Dedifferentiated amniotic fluid mesenchymal stem cell (primary cell): ENCODE data around the gene MSI2.
A peak's percentile ranks its signal among the peaks of the same experiment; 100 is the strongest.

Experiments used
- DNase-seq: peaks from one replicate; pipeline ENCODE4 v3.0.0-alpha.2; 2016; ENCODE audit errors: extremely low spot score

Gene MSI2

DNA sequence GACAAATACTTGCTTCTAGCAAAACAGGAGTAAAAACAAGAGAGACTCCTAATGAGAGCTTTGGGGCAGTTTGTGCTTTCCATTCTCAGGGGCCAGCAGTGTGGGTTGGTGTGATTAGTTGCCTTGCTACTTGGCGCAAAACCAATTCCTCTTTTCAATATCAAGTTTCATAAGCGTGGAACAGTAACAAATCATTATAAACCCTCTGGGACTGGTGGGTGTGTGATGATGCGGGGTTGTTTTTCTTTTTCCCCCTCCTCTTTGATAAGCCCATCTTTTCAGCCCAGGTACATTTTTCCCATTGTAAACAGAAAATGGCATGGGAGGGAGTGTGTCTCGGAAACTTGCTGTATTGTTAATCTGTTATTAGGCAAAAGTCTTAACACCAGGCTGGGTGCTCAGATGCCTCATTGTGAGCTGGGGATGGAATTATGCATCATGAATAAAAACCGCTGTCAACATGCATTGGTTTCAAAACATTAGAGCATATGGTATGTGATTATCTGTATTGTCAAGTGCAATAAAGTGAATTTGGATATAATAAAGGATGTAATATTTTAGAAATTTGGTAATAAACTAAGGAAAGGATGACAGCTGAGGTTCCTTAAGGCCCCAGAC lies 322.4 kb downstream of the MSI2 start:
- no peak for DNase-seq

DNA sequence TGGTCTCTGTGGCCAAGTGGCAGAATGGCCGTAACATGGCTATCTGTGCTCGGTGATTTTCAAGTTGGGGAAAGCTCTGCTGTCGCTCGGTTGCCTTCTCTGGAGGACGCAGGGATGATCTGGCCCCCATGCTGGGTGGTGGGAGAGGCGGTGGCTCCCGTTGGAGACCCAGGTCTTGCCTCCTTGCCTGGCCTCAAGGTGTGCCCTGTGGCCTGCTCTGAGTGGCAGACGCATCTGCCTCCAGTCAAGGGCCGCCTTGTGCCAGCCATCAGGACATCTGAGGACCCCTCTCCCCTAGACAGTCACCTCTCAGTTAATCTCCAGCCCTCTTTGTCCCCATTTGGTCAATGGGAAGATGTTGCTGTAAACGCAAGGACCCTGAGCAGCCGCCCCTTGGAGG lies 322.9 kb downstream of the MSI2 start:
- DNase-seq, result no peak

DNA sequence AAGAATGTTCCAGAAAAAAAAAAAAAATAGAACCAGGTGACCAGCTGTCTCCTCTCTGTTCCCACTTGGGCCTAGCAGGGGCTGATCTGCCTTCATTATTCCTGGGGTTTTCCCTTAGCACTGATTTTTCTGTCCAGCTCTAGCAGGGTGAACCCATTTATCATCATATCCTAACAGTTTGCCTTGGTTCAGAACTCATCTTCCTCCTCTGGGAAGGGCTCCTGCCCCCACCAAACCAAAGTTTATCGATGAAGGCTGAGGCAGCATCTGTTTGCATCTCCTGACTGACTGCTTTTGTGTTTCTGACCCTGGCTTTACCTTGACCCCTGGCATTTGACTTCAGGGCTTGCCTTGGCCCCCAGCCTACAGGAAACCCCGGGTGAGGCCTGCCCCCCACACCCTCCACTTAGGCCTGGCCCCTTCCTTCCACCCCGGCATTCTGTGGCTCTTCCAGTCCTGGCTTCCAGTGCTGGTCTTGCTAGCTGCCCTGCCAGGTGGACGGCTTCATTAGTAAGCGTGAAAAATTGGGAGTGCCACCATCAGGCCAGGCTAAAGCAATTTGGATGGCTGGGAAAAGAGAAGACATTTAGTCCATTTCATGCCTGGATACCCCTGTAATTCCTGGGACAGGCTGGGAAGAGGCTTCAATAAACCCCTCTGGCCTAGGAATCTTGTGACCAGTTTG lies 323.9 kb downstream of the MSI2 start:
- DNase-seq, result no peak

DNA sequence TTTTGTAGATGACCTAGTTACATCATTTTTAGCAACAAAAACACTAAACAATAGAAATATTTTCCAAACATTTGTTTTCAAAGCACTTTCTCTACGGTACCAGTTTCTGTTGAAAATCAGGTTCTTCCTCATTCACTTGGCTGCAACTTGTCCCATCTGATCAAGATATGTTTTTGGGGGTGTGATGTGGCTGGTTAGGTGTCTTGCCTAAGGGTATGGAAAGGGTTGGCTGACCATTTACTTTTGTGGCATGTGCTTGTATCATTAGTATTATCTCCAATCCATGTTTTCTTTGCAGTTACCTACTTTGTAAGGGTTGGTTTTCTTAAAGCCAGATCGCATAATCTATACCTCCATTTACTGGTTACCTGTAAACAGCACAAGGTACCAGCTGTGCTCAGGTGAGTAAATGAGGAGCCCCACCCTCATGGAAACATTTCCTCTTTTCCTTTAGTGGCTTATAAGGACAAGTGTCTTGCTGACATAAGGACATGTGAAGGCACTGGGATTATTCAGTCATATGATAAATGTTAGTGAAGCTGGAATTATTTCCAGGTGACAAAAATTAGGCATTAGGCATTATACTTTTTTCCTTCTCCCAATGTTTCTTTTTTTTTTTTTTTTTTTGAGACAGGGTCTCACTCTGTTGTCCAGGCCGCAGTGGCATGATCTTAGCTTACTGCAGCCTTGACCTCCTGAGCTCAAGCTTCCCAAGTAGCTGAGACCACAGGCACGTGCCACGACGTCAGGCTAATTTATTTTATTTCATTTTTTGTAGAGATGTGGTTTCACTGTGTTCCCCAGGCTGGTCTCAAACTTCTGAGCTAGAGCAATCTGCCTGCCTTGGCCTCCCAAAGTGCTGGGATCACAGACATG lies 326.8 kb downstream of the MSI2 start:
- DNase-seq, result no peak

DNA sequence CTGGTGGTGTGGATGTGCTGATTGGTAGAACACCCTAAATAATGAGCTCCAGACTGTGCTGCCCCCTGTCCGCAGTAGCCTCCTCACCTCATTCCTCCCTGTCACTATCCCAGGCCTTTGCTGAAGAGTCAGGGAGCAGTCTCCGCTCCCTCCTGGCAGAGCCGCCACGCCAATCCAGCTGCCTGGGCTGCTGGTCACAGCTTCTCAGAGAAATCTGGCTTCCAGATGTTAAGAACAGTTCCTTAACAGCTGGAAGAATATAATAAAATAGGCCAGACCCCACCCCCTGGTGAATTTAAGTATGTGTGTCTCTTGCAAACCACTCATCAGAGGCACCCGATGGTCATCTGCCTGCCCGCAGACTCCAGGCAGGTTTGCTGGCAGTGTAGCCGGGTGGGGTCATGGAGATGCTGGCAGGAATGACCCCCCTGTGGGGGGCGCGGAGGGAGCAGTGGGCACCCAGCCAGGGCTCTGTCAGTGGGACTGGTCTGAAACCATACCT lies 327.8 kb downstream of the MSI2 start:
- no peak for DNase-seq

DNA sequence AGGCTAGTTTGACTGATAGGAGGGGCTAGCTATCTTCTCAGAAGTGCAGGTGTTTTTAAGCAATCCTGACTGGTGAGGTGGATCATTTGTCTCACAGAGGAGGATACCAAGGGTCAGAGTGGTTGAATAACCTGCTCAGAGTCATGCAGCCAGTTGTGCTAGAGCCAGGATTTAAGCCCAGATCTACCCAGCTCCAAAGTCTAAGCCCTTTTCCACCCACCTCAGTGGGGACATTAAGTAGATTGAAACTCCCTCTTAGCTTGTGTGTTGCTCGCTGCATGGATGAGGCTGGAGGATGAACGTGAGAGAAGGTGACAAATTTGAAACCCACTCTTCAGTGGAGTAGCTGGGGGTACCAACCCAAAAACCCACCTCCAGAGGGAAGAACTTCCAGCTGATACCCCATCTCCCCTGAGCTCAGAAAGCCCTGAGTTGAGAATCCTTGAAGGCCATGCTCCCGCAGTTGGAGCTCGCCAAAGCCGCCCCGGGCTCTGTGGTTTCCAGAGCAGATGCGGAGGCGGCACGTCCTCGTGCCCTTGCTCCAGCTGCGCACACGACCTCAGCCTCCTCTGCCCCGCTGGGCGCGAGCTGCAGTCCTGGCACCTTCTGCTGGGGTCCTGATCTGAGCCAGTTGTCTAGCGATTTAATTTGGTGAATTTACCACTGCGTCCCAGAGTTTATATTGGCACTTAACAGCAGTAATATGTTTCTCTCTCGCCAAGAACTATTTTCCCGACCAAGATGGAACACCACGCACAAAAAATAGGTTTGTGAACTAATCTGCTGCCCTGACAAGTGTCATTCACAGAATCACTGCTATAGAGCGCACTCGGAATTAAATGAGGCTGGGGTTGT lies 329.2 kb downstream of the MSI2 start:
- DNase-seq, result no peak

DNA sequence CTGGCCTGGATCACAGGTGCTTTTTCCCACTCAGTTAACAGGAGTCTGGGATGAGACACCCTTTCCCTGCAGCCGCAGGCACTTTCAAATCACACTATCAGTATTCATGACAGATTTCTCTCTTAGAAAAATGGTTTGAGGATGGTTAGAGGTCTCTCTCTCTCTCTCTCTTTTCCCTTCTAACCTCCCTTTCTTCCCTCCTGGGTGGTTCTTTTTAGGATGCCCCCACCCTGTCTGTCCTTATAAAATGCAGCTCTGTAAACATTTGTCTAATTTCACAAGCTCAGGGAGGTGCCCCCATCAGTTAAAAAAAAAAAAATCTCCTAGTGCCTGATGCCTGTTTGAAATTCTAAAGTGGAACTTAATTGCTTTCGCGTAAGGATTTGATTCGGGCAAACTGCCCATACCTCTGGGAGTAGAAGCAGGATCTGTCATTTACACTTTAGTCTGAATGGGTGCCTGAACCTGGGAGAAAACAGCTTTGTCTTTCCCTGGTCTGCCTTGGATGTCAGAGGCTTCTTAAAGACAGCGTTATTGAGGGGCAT lies 329.9 kb downstream of the MSI2 start:
- DNase-seq, result no peak

DNA sequence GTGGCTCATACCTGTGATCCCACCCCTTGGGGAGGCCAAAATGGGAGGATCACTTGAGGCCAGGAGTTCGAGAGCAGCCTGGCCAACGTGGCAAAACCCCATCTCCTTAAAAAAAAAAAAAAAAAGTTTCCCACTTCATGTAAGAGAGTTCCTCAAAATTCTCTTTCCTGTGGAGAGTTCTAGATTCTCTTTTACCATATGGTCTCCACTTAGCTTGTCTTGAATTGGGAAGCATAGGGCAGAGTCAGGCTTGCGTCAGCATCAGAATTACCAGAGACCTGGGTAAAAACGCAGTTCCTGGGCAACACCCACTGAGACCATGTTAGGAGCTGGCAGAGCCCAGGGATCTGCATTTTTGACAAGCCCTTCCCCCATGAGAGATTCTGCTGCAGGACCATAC lies 330.4 kb downstream of the MSI2 start:
- no peak for DNase-seq

DNA sequence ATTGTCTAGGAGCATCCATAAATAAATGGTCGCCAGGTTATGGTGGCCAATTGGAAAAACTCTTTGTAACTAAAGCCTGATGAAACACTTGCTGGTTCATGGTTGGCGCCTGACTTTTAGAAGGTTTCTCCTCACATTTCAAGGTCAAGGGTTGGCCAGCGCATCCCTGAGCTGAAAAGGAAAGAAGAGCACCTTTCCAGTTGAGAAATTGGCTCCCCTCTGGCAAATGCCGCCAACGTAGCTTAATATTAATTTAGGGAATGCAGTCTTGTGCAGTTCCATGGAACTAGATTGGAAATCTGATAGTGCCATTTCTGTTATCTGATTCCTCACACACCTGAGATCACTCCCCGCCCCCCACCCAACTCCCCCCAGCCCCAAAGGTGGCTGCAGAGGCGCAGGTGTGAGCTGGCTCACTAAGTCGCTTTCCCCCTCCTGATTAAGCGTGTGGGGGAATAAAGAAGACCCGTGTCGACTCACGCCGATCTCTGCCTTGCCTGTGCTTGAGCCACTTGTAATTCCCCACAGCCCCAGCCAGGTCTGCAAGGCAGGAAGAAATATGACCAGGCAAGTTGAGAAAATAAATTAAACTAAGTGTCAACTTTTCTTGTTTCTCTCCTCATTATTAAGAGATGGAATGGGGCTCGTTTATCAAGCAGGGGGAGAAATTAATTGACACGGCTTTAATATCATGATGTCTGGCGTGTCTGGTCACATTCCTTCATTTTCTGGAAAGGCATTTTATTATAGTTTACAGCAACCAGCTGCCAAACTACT lies 331.1 kb downstream of the MSI2 start:
- DNase-seq, result no peak

DNA sequence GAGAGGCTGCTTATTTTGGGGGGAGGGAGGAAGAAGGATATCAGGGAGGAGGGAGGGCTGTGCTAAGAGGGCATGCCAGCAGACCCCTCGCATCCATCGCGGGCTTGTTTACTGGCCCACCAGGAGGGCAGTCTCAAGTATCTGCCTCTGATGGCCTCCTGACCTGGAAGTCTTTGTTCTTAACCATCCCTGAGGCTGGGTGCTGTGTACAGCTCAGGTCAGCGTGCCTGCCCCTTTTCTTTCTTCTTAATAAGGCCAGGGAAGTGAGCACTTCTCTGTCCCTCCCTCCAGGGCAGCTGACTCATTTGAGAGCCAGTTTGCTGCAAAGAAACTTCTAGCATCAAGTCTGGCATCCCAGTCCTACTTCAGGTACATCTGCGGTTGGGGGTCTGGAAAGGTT lies 331.8 kb downstream of the MSI2 start:
- no peak for DNase-seq

DNA sequence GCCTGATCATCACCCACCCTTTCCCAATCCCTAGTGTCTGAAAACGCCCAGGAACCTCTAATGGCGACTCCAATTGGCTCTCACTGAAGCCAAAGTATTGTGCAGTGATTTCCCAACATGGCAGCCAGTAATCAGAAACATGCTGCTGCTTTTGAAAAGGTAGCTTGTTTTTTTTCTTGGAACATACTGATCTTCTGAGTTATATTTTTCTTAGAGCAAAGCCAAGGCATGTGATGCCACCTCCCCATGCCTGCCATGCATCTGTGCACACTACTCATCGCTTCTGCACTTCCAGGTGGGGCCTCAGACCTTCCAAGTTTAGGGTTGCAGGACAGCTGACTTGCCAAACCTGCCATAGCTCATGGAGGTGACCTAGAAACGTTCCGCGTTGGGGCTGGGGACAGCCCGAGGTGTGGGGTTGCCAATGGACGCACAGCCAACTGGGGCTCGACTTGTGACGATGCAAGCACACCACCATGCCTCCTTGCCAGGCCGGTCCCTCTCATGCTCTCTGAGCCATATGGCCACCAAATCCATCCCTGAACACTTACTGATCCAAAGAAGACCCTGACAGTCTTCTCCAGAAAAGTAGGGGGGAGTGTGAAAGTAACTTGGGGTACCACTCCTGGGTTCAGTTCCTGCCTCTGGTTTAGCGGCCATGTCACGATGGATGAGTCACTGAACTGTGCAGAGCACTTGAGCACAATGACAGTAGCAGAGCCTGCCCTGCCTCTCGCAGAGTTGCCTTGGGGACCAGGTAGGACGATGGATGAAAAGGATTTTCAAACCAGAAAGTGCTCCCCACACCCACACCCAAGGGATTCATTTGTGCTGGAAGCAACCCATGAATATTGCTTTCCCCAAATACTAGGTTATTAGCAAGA lies 333.1 kb downstream of the MSI2 start:
- no peak for DNase-seq

DNA sequence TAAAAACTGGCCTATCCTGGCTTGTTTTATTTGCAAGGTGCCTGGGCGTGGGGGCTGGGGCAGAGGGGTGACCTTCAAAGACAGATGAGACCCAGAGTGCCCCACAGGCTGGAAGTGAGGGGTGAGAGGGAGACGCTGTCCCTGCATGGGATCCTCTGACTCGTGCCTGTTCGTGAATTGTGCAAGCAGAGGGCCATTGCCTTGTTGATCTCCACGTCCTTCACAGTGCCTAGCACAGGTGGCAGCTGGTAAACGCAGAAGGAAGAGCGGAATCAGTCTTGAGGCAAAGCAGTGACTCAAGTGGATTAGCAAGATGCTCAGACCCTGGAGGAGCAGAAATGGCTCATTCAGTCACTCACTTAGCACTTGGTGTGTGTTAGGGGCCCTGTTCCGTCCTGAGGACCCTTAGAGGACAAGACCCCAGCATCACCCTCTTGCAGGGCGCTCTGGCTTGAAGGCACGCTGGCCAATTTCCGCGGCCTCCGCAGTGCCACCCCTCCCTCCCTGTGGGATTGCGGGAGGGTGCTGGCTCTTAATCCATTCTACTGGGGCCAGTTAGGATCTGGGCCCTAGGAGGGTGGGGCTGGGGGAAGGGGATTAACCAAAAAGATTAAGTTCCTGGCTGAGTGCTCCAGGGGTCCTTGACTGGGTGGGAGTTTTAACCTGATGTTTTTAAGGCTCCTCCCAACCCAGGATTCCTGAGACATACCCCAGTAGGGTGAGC lies 337.6 kb downstream of the MSI2 start:
- no peak for DNase-seq

DNA sequence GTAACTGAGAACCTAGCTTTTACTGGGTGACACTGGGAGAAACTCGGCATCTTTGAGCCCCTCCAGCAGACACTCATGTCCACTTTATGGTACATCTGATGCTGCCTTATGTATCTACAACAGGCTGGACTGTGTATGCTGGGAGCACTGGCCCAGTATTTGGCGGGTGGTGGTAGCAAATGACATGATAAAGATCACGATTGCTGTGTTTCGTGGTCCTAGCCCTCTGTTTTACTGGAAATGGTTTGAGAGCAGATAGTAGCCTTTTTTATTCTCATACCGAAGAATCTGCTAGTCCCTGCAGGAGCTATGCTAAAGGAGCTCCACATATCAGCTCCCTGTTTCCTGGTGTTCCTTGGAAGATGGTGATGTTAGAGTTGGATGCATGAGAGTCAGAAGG lies 338.4 kb downstream of the MSI2 start:
- DNase-seq, result no peak

DNA sequence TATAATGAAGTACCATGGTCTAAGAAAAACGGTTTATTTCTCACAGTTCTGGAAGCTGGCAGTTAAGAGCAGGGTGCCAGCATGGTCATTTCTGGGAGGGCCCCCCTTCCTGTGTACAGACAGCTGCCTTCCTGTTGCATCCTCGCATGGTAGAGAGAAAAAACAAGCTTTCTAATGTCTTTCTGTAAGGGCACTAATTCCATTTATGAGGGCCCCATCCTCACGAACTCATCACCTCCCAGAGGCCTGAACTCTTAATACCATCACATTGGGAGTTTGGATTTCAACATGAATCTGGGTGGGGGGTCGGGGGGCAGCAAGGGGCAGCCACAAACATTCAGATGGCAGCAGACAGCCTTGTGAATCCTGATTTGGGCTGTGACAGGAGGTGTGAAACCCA lies 339.1 kb downstream of the MSI2 start:
- no peak for DNase-seq

DNA sequence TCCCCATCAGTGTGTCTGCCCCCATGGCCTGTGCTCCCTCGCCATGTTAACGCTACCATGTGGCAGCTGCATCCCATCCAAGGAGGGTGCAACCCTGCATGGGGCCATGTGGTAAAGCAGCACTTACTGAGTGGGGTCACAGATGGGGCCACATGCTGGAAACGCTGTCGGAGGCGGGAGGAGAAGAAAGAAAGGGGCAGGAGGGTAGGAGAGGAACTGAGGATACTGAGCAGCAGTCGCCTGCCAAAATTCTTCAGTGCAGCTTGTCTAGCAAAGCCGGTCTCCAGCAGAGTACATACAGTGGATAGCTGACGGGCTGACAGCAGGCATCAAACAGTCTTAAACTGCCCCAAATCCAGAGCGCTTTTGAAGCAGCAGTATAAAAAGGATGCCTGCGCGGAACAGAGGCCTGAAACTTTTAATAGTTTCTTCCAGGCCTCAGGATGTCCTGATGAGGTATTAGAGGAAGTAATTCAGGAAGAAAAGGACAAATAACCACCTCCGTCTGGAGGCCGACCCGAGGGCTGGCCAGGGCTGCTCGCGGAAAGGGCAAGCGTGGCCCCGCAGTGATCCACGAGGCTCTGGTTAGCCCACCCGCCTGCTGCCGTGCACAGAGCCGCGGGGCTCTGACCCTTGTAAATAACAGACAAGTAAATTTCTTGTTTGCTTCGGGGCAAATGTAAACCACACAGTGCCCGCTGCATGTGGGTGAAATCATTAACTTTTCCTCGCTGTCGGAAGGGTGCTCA lies 339.8 kb downstream of the MSI2 start:
- DNase-seq, result no peak

DNA sequence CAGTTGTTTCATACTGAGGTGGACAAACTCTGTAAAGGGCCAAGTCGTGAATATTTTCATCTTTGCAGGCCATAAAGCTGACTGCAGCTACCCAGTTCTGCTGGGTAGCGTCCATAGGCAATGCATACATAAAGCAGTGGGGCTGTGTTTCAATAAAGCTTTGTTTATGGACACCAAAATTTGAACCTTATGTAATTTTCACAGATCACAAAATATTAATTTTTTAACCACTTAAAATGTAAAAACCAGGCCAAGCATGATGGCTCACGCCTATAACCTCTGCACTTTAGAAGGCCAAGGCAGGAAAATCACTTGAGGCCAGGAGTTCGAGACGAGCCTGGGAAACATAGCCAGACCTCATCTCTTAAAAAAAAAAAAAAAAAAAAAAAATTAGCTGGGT lies 340.8 kb downstream of the MSI2 start:
- DNase-seq, result no peak

DNA sequence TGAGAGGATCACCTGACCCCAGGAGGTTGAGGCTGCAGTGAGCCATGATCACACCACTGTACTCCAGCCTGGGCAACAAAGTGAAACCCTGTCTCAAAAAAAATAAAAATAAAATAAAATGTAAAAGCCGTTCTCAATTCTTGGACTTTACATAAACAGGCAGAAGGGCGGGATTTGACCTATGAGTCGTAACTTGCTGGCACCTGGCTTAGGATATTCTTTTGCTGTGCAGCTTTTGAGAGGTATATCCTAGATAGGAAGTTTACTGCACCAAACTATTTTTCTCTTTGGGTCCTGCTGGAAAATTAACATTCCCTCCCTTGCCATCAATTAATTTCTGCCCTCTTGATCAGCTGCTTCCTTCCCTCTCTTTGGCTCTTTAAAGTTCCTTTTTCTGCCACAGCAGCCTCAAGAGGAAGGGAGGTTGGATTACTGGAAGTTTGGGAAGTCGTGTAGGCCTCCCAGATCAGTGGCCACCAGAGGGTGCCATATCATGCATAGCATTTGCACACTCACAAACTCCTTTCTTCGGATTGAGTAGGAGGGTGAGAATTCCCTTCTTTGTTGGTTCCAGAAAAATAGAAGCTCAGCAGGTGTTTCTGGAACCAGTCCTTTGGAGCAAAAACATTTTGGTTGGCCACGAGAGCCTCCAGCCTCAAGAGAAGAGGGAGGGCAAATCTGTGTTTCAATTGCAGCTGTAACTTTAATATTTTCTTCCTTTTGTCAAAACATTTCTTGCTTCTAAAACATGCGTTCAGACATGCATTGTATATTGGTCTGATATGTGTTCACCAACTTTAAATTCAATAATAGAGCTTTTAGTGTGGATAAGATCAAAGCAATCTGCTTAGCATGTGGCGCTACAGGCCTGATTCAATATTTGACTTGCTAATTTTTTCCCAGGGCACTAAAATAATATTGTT lies 341.5 kb downstream of the MSI2 start:
- peak; percentile 60 for DNase-seq
